Vein endothelial cell (primary cell): ENCODE data around the gene AANAT. TPM values are rescaled to one million over a fixed set of nuclear protein-coding genes. Genes with fewer than 3 reads are reported as not detected.

Experiments
- total RNA-seq: library from RNA; depleted of rRNA; stranded (reverse); fragments of >200 nt; gene quantifications from 2 replicates; pipeline ENCODE4 v1.2.3, GENCODE V29; 2012

The AANAT gene
- total RNA-seq: not detected in 2 replicates

DNA sequence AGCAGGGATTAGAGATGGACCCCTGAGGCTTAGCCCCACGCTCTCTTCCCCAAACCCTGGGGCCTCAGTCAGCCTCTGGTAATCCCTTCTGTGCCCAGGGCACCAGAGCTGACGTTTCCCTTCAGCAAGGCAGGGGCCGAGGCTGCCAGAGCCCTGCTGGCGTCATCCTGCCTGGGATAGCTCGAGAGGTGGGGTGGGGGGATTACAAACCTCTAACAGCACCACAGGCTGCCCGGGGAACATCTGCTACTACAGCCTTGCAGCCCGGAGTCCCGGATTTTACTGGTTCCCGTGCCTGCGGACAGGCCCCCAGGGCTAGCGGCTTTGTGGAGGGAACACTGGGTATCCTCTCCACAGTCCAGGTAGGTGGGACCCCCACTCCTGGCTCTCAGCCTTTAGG is at the start of gene AANAT:
Gene AANAT, plus strand, starts transcription at position 238 of the 400 bp plus-strand sequence. CDS start 1,144 bp downstream, outside the sequence.

DNA sequence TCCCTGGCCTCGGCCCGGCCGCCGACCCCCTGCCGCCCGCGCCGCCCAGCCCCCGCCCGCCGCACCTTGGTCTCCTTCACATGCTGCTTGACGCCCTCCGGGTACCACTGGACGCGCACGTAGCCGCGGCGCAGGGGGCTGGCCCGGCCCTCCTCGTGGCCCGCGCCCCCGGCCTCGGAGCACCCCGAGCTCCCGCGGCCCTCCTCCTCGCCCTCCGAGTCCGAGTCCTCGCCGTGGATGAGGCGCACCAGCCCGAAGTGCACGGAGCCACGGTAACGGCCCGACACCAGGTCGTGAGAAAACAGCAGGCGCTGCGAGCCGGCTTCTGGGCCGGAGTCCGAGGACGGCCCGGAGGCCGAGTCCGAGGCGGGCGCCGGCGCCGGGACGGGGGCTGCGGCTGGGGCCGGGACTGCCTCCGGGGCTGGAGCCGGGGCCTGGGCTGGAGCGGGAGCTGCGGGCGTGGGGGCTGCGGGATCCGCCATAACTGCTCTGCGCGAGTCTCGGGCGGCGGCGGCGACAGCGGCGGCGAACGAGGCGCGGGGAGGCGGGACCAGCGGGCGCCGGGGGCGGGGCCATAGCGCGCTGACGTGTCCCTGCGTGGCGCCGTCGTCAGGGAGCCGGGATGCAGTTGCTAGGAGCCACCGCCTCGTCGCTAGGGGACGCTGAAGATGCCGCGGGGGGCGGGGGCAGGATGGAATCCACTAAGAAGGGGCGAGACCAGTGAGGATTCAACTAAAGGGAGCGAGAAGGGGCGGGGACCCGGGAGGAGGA is 14.6 kb upstream of the AANAT start, which contains the start of gene UBE2O:
Gene UBE2O, minus strand, starts transcription at position 493 of the 771 bp plus-strand sequence. Its CDS starts 11 bp downstream, at position 482.

GRCh38 chr17:76501018-76501826 is 33.8 kb downstream of the AANAT start, which contains the start of gene RHBDF2:
RHBDF2 (minus strand) TSS chr17:76501423; CDS start chr17:76481524, 19,899 bp downstream.

Other genes with a start within 250 kb of the AANAT start
- gene RNF157, start 227.1 kb upstream of the AANAT start, total RNA-seq: 0.29 and 0.65 TPM in 2 replicates
- 8.4 and 11.1 TPM in 2 replicates for gene UBALD2, start 202.3 kb upstream of the AANAT start, total RNA-seq
- gene QRICH2, start 159.3 kb upstream of the AANAT start, total RNA-seq: 2.0 and 3.2 TPM in 2 replicates
- 83.8 and 85.9 TPM in 2 replicates for gene PRPSAP1, start 113.7 kb upstream of the AANAT start, total RNA-seq
- gene SPHK1, start 83.0 kb upstream of the AANAT start, total RNA-seq: 138 and 156 TPM in 2 replicates
- 26.1 and 26.8 TPM in 2 replicates for gene UBE2O, start 14.5 kb upstream of the AANAT start, total RNA-seq
- gene RHBDF2, start 33.8 kb downstream of the AANAT start, total RNA-seq: 18.0 and 29.7 TPM in 2 replicates
- 0.38 and 0.65 TPM in 2 replicates for gene CYGB, start 70.1 kb downstream of the AANAT start, total RNA-seq
- under 0.01 TPM in 1 of 2 replicates, not detected in the other for gene PRCD, start 72.4 kb downstream of the AANAT start, total RNA-seq
- gene ST6GALNAC2, start 118.3 kb downstream of the AANAT start, total RNA-seq: under 0.01 and 0.10 TPM in 2 replicates
- gene ST6GALNAC1, start 176.2 kb downstream of the AANAT start, total RNA-seq: not detected in 2 replicates
- gene MXRA7, start 243.4 kb downstream of the AANAT start, total RNA-seq: 142 and 166 TPM in 2 replicates